WERI-Rb-1 (cell line): ENCODE measurements around the gene KXD1.
"Not testable (repeated sequence)": the region's sequence is repeated elsewhere in the genome, so short reads cannot be mapped to it uniquely, and the experiment has no call there.

Experiments used
- DNase-seq: peaks from one replicate; pipeline ENCODE4 v3.0.0-alpha.2; 2020
- H3K27ac ChIP-seq: fragments of 250-450 bp; sonication (Bioruptor Pico); 2 replicates; pipeline ENCODE4 v1.5.1; 2020; ENCODE audit warnings: mild to moderate bottlenecking, moderate library complexity
- H3K27me3 ChIP-seq: fragments of 250-450 bp; sonication (Bioruptor Pico); 2 replicates; pipeline ENCODE4 v1.5.1; 2021; ENCODE audit warnings: mild to moderate bottlenecking, low read depth, moderate library complexity; ENCODE audit not compliant: insufficient read depth, severe bottlenecking
- H3K36me3 ChIP-seq: fragments of 250-450 bp; sonication (Bioruptor Pico); 2 replicates; pipeline ENCODE4 v1.5.1; 2020; ENCODE audit warnings: mild to moderate bottlenecking, moderate library complexity
- H3K4me3 ChIP-seq: 2 replicates; pipeline ENCODE4 v1.5.1; 2011; ENCODE audit warnings: low read depth, mild to moderate bottlenecking, control low read depth, low read length
- H3K9me3 ChIP-seq: fragments of 250-450 bp; sonication (Bioruptor Pico); 2 replicates; pipeline ENCODE4 v1.5.1; 2021; ENCODE audit warnings: mild to moderate bottlenecking, moderate library complexity; ENCODE audit not compliant: severe bottlenecking
- CTCF ChIP-seq: IDR thresholded peaks from 2 replicates; pipeline ENCODE4 v1.5.1; 2011; ENCODE audit warnings: low read depth, mild to moderate bottlenecking, control low read depth, inconsistent platforms, low read length

The KXD1 gene

GRCh38 chr19:18591735-18592385 lies 34.2 kb downstream of the KXD1 start:
- no peak for TF ChIP-seq CTCF
- peaks cover 18% of the 10 kb centered on the region for H3K36me3 ChIP-seq
- no peaks in the 10 kb centered on the region for H3K27me3 ChIP-seq
- no peaks in the 10 kb centered on the region for H3K9me3 ChIP-seq
- no peak for DNase-seq
- no peak overlapping the region for H3K27ac ChIP-seq
- H3K4me3 ChIP-seq: no peak overlapping the region

- H3K27ac ChIP-seq, DNase-seq, H3K9me3 ChIP-seq, H3K27me3 ChIP-seq, H3K4me3 ChIP-seq: not testable (repeated sequence)
- peaks cover 18% of the 10 kb centered on the region for H3K36me3 ChIP-seq
Measured at GRCh38 chr19:18592732-18593131, 35.1 kb downstream of the KXD1 start.

GRCh38 chr19:18593367-18594095 lies 35.9 kb downstream of the KXD1 start:
- Histone ChIP-seq H3K9me3 (no peaks in the 10 kb centered on the region), H3K27ac (no peak overlapping the region), H3K4me3 (no peak overlapping the region), H3K36me3 (peaks cover 18% of the 10 kb centered on the region), H3K27me3 (no peaks in the 10 kb centered on the region)
- DNase-seq: peak; percentile 7
- no peak for TF ChIP-seq CTCF

- H3K27ac ChIP-seq: peak overlapping the region; percentile 32
- H3K4me3 ChIP-seq: peak overlapping the region; percentile 47
- H3K36me3 ChIP-seq: peaks cover 18% of the 10 kb centered on the region
- TF ChIP-seq CTCF: peak; percentile 74
- DNase-seq: peak; percentile 75
- H3K27me3 ChIP-seq: no peaks in the 10 kb centered on the region
- no peaks in the 10 kb centered on the region for H3K9me3 ChIP-seq
Measured at GRCh38 chr19:18594096-18594823, 36.6 kb downstream of the KXD1 start.

- no peaks in the 10 kb centered on the region for H3K9me3 ChIP-seq
- TF ChIP-seq CTCF: no peak
- H3K27ac ChIP-seq: peak overlapping the region; percentile 32
- peaks cover 18% of the 10 kb centered on the region for H3K36me3 ChIP-seq
- H3K27me3 ChIP-seq: no peaks in the 10 kb centered on the region
- H3K4me3 ChIP-seq: peak overlapping the region; percentile 47
- DNase-seq: peak; percentile 48
Measured at GRCh38 chr19:18594824-18595373, 37.2 kb downstream of the KXD1 start.

- no peak for DNase-seq
- no peak for TF ChIP-seq CTCF
- H3K27me3 ChIP-seq: no peaks in the 10 kb centered on the region
- H3K36me3 ChIP-seq: peaks cover 18% of the 10 kb centered on the region
- H3K9me3 ChIP-seq: no peaks in the 10 kb centered on the region
- no peak overlapping the region for H3K4me3 ChIP-seq
- no peak overlapping the region for H3K27ac ChIP-seq
Measured at GRCh38 chr19:18595475-18595874, 37.8 kb downstream of the KXD1 start.
